Measurements from ENCODE around the gene NEMP1.
"Not testable (repeated sequence)": the region's sequence is repeated elsewhere in the genome, so short reads cannot be mapped to it uniquely, and the experiment has no call there.

Gene NEMP1

GRCh38 chr12:57018906-57019305 is 59.7 kb downstream of the NEMP1 start:
- Histone ChIP-seq H3K27ac (ENCODE audit: low read depth, low read length) (no peak overlapping the region), H3K79me2 (ENCODE audit: insufficient read depth, low read length) (no peaks in the 10 kb centered on the region), H3K9me2 (replicated peaks; ENCODE audit: insufficient read depth, low read length) (no peaks in the 10 kb centered on the region), H4K20me1 (ENCODE audit: low read depth, low read length) (no peaks in the 10 kb centered on the region), H3K36me3 (ENCODE audit: low read length) (no peaks in the 10 kb centered on the region), H3K9ac (ENCODE audit: low read length) (no peak overlapping the region), H3K27me3 (ENCODE audit: low read length) (no peaks in the 10 kb centered on the region), H3F3A (ENCODE audit: insufficient read depth) (no peaks in the 10 kb centered on the region), H3K4me2 (ENCODE audit: low read depth, low read length, poor library complexity, severe bottlenecking) (no peak overlapping the region), H3K4me3 (ENCODE audit: insufficient read depth, low read length, poor library complexity, severe bottlenecking) (no peak overlapping the region), H3K9me3 (ENCODE audit: insufficient read depth, low read length) (no peaks in the 10 kb centered on the region), H2AFZ (ENCODE audit: low read depth, low read length, severe bottlenecking) (no peak overlapping the region)
- no peak for TF ChIP-seq EZH2phosphoT487 (conservative IDR thresholded peaks at IDR 0.05; ENCODE audit: low read length)
- TF ChIP-seq, protein P1, sequence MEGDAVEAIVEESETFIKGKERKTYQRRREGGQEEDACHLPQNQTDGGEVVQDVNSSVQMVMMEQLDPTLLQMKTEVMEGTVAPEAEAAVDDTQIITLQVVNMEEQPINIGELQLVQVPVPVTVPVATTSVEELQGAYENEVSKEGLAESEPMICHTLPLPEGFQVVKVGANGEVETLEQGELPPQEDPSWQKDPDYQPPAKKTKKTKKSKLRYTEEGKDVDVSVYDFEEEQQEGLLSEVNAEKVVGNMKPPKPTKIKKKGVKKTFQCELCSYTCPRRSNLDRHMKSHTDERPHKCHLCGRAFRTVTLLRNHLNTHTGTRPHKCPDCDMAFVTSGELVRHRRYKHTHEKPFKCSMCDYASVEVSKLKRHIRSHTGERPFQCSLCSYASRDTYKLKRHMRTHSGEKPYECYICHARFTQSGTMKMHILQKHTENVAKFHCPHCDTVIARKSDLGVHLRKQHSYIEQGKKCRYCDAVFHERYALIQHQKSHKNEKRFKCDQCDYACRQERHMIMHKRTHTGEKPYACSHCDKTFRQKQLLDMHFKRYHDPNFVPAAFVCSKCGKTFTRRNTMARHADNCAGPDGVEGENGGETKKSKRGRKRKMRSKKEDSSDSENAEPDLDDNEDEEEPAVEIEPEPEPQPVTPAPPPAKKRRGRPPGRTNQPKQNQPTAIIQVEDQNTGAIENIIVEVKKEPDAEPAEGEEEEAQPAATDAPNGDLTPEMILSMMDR (IDR thresholded peaks at IDR 0.05; ENCODE audit: insufficient read depth, low read length, poor library complexity, severe bottlenecking): no peak

DNA sequence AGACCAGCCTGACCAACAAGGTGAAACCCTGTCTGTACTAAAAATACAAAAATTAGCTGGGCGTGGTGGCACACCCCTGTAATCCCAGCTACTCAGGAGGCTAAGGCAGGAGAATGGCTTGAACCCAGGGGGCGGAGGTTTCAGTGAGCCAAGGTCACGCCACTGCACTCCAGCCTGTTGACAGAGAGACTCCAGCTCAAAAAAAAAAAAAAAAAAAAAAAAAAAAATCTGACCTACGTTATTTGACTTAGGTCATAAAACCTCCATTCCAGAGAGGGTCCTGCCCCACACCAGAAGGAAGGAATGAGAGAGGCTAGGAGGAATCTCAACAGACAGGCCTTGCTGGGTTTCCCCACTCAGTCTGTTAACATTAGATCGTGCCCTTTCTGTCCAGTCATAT is 60.2 kb downstream of the NEMP1 start:
- not testable (repeated sequence) for H3K4me3 ChIP-seq (ENCODE audit: insufficient read depth, low read length, poor library complexity, severe bottlenecking); H3K27ac ChIP-seq (ENCODE audit: low read depth, low read length); H3K9me3 ChIP-seq (ENCODE audit: insufficient read depth, low read length); H4K20me1 ChIP-seq (ENCODE audit: low read depth, low read length); H3F3A ChIP-seq (ENCODE audit: insufficient read depth); H2AFZ ChIP-seq (ENCODE audit: low read depth, low read length, severe bottlenecking); H3K9ac ChIP-seq (ENCODE audit: low read length); H3K9me2 ChIP-seq (replicated peaks; ENCODE audit: insufficient read depth, low read length); H3K36me3 ChIP-seq (ENCODE audit: low read length); H3K79me2 ChIP-seq (ENCODE audit: insufficient read depth, low read length); H3K27me3 ChIP-seq (ENCODE audit: low read length); H3K4me2 ChIP-seq (ENCODE audit: low read depth, low read length, poor library complexity, severe bottlenecking)

GRCh38 chr12:57016348-57016747 is 62.2 kb downstream of the NEMP1 start, which contains the start of gene TAC3:
TSS of gene TAC3 (minus strand) at chr12:57016529. CDS start at chr12:57015797, 732 bp downstream.
- Histone ChIP-seq H3F3A (ENCODE audit: insufficient read depth) (no peaks in the 10 kb centered on the region), H3K79me2 (ENCODE audit: insufficient read depth, low read length) (no peaks in the 10 kb centered on the region), H2AFZ (ENCODE audit: low read depth, low read length, severe bottlenecking) (no peak within 1 kb of the TSS), H3K4me3 (ENCODE audit: insufficient read depth, low read length, poor library complexity, severe bottlenecking) (no peak within 1 kb of the TSS), H3K9me2 (replicated peaks; ENCODE audit: insufficient read depth, low read length) (no peaks in the 10 kb centered on the region), H3K36me3 (ENCODE audit: low read length) (no peaks in the 10 kb centered on the region), H3K27me3 (ENCODE audit: low read length) (no peaks in the 10 kb centered on the region), H3K27ac (ENCODE audit: low read depth, low read length) (no peak within 1 kb of the TSS), H3K9ac (ENCODE audit: low read length) (no peak within 1 kb of the TSS), H3K9me3 (ENCODE audit: insufficient read depth, low read length) (no peaks in the 10 kb centered on the region), H3K4me2 (ENCODE audit: low read depth, low read length, poor library complexity, severe bottlenecking) (no peak within 1 kb of the TSS), H4K20me1 (ENCODE audit: low read depth, low read length) (no peaks in the 10 kb centered on the region)
- TF ChIP-seq EZH2phosphoT487 (conservative IDR thresholded peaks at IDR 0.05; ENCODE audit: low read length): no peak
- TF ChIP-seq, protein P1 (IDR thresholded peaks at IDR 0.05; ENCODE audit: insufficient read depth, low read length, poor library complexity, severe bottlenecking): no peak

DNA sequence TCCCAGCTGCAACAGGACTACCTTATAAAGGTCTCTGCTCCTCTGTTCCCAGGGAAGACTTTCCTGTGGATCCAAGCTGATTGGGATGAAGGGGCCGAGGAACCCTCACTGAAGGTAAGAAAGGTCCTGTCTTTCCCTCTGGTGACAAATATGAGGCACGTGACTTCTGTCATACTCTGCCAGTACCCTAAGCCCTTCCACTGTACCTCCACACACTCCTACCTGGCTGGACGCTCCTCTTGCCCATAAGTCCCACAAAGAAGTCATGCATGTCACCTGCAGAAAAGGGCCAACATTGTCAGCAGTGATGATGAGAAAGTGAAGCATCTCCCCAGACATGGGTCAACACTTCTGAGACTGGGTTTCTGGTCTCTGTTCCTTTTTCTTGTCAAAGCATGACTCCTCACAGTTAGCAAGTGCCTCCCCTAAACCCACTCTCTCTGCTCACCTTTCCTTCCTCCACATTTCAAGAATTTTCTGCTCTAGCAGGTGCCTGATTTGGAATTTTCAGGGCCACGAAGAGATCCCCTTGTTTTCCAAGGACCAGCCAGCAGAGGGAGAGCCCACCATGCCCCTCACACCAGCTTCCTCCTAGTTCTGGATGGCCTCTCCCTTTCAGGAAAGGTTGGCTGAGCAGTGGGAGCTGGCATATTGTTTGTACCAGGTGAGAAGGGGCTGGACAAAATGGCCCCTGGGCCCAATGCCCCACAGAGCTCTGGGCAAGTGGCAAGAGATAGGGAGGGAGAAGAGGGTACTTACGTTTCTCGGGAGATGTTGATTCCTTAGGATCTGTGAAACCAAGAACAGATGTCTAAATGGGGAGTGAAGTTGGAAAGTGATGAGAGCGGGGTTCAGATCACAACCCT is 65.8 kb downstream of the NEMP1 start:
- no peak overlapping the region for H3K9ac ChIP-seq (ENCODE audit: low read length)
- no peak overlapping the region for H3K27ac ChIP-seq (ENCODE audit: low read depth, low read length)
- H3K36me3 ChIP-seq (ENCODE audit: low read length): no peaks in the 10 kb centered on the region
- H2AFZ ChIP-seq (ENCODE audit: low read depth, low read length, severe bottlenecking): no peak overlapping the region
- H3K27me3 ChIP-seq (ENCODE audit: low read length): no peaks in the 10 kb centered on the region
- H3K9me2 ChIP-seq (replicated peaks; ENCODE audit: insufficient read depth, low read length): no peaks in the 10 kb centered on the region
- peaks cover 2% of the 10 kb centered on the region; the same call in 1 of the 2 replicates for H3F3A ChIP-seq (ENCODE audit: insufficient read depth)
- H3K4me2 ChIP-seq (ENCODE audit: low read depth, low read length, poor library complexity, severe bottlenecking): no peak overlapping the region
- H3K4me3 ChIP-seq (ENCODE audit: insufficient read depth, low read length, poor library complexity, severe bottlenecking): no peak overlapping the region
- H3K79me2 ChIP-seq (ENCODE audit: insufficient read depth, low read length): no peaks in the 10 kb centered on the region
- no peaks in the 10 kb centered on the region for H4K20me1 ChIP-seq (ENCODE audit: low read depth, low read length)
- TF ChIP-seq, protein P1 (IDR thresholded peaks at IDR 0.05; ENCODE audit: insufficient read depth, low read length, poor library complexity, severe bottlenecking): no peak
- TF ChIP-seq EZH2phosphoT487 (conservative IDR thresholded peaks at IDR 0.05; ENCODE audit: low read length): no peak
- no peaks in the 10 kb centered on the region for H3K9me3 ChIP-seq (ENCODE audit: insufficient read depth, low read length)

Data from SU-DHL-6 (cell line).